ENCODE results near the gene APLP2. TPM values are rescaled to one million over a fixed set of nuclear protein-coding genes. Genes with fewer than 3 reads are reported as not detected.
A peak's percentile ranks its signal among the peaks of the same experiment; 100 is the strongest.

APLP2 gene
- total RNA-seq, 1 donor from 2014 or later = 815 TPM

- no peak overlapping the region for H3K4me3 Mint-ChIP-seq (ENCODE audit: unreplicated experiment)
- H3K9me3 Mint-ChIP-seq (ENCODE audit: unreplicated experiment) = no peaks in the 10 kb centered on the region
- no peak for TF ChIP-seq CTCF (IDR thresholded peaks at IDR 0.05; ENCODE audit: unreplicated experiment)
- H3K4me1 Mint-ChIP-seq (ENCODE audit: unreplicated experiment) = peaks cover 9% of the 10 kb centered on the region
- no peak for DNase-seq (ENCODE audit: low spot score)
- H3K27ac Mint-ChIP-seq (ENCODE audit: unreplicated experiment) = no peak overlapping the region
- H3K27me3 Mint-ChIP-seq (ENCODE audit: unreplicated experiment) = peaks cover 3% of the 10 kb centered on the region
- peaks cover 7% of the 10 kb centered on the region for H3K36me3 Mint-ChIP-seq (ENCODE audit: low read depth, unreplicated experiment)
These were observed 81.5 kb downstream of the APLP2 start for GRCh38 chr11:130151196-130151595.

- no peak for DNase-seq (ENCODE audit: low spot score)
- no peak for TF ChIP-seq CTCF (IDR thresholded peaks at IDR 0.05; ENCODE audit: unreplicated experiment)
- H3K4me1 Mint-ChIP-seq (ENCODE audit: unreplicated experiment) = peaks cover 17% of the 10 kb centered on the region
- H3K9me3 Mint-ChIP-seq (ENCODE audit: unreplicated experiment) = no peaks in the 10 kb centered on the region
- no peak overlapping the region for H3K27ac Mint-ChIP-seq (ENCODE audit: unreplicated experiment)
- no peak overlapping the region for H3K4me3 Mint-ChIP-seq (ENCODE audit: unreplicated experiment)
- H3K27me3 Mint-ChIP-seq (ENCODE audit: unreplicated experiment) = peaks cover 11% of the 10 kb centered on the region
- peaks cover 9% of the 10 kb centered on the region for H3K36me3 Mint-ChIP-seq (ENCODE audit: low read depth, unreplicated experiment)
These were observed 86.7 kb downstream of the APLP2 start for GRCh38 chr11:130156108-130157022.

- no peak overlapping the region for H3K4me3 Mint-ChIP-seq (ENCODE audit: unreplicated experiment)
- H3K27ac Mint-ChIP-seq (ENCODE audit: unreplicated experiment) = no peak overlapping the region
- TF ChIP-seq CTCF (IDR thresholded peaks at IDR 0.05; ENCODE audit: unreplicated experiment) = no peak
- no peaks in the 10 kb centered on the region for H3K9me3 Mint-ChIP-seq (ENCODE audit: unreplicated experiment)
- H3K27me3 Mint-ChIP-seq (ENCODE audit: unreplicated experiment) = peaks cover 13% of the 10 kb centered on the region
- peaks cover 9% of the 10 kb centered on the region for H3K36me3 Mint-ChIP-seq (ENCODE audit: low read depth, unreplicated experiment)
- DNase-seq (ENCODE audit: low spot score) = no peak
- peaks cover 21% of the 10 kb centered on the region for H3K4me1 Mint-ChIP-seq (ENCODE audit: unreplicated experiment)
These were observed 87.4 kb downstream of the APLP2 start for GRCh38 chr11:130157101-130157500.

GRCh38 chr11:130157840-130158239 lies 88.1 kb downstream of the APLP2 start:
- Mint-ChIP-seq H3K9me3 (ENCODE audit: unreplicated experiment) (no peaks in the 10 kb centered on the region), H3K4me3 (ENCODE audit: unreplicated experiment) (no peak overlapping the region), H3K27me3 (ENCODE audit: unreplicated experiment) (peaks cover 20% of the 10 kb centered on the region), H3K36me3 (ENCODE audit: low read depth, unreplicated experiment) (peaks cover 9% of the 10 kb centered on the region), H3K27ac (ENCODE audit: unreplicated experiment) (no peak overlapping the region), H3K4me1 (ENCODE audit: unreplicated experiment) (peaks cover 21% of the 10 kb centered on the region)
- TF ChIP-seq CTCF (IDR thresholded peaks at IDR 0.05; ENCODE audit: unreplicated experiment) = no peak
- no peak for DNase-seq (ENCODE audit: low spot score)

GRCh38 chr11:130159139-130159538 lies 89.4 kb downstream of the APLP2 start:
- Mint-ChIP-seq H3K4me1 (ENCODE audit: unreplicated experiment) (peaks cover 21% of the 10 kb centered on the region), H3K27me3 (ENCODE audit: unreplicated experiment) (peaks cover 22% of the 10 kb centered on the region), H3K27ac (ENCODE audit: unreplicated experiment) (no peak overlapping the region), H3K36me3 (ENCODE audit: low read depth, unreplicated experiment) (peaks cover 9% of the 10 kb centered on the region), H3K4me3 (ENCODE audit: unreplicated experiment) (peak overlapping the region; percentile 65), H3K9me3 (ENCODE audit: unreplicated experiment) (no peaks in the 10 kb centered on the region)
- TF ChIP-seq CTCF (IDR thresholded peaks at IDR 0.05; ENCODE audit: unreplicated experiment) = no peak
- DNase-seq (ENCODE audit: low spot score) = no peak

Measured in endothelial cell (in vitro differentiated cells).